ENCODE measurements around the gene CHSY1. TPM values are rescaled to one million over a fixed set of nuclear protein-coding genes. Genes with fewer than 3 reads are reported as not detected.

Gene CHSY1
- total RNA-seq, 1 donor from 2014 or later = 69.3 TPM

GRCh38 chr15:101178479-101178878 is 73.4 kb downstream of the CHSY1 start:
- no peak for DNase-seq (ENCODE audit: low spot score in 2 of 2, unreplicated experiment in 2 of 2)
- Mint-ChIP-seq H3K4me1 (peaks cover 4% of the 10 kb centered on the region), H3K27me3 (ENCODE audit: low read depth) (no peaks in the 10 kb centered on the region), H3K36me3 (peaks cover 57% of the 10 kb centered on the region), H3K27ac (peak overlapping the region; percentile 65), H3K9me3 (no peaks in the 10 kb centered on the region), H3K4me3 (no peak overlapping the region)
- no peak for TF ChIP-seq CTCF (IDR thresholded peaks at IDR 0.05; ENCODE audit: unreplicated experiment)

DNA sequence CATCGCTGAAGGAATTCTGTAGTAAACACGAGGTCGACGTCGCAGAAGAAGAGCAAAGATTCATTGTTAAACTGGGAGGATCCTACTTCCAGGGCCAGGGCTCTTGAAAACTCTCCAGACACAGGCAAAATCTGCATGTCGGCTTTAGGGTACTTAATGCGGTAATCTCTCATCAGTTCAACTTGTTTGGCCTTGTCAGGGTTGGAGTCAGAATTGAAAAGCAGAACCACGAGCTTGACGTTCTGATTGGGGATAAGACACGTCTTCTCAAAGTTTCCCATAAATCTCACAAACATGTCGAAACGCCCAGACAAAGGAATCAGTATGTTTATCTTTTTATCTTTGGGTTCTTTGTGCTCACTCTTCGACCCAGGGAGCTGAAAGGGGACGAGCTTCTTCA is 74.0 kb downstream of the CHSY1 start:
- no peaks in the 10 kb centered on the region for H3K27me3 Mint-ChIP-seq (ENCODE audit: low read depth)
- H3K4me3 Mint-ChIP-seq = no peak overlapping the region
- H3K9me3 Mint-ChIP-seq = no peaks in the 10 kb centered on the region
- peaks cover 6% of the 10 kb centered on the region for H3K4me1 Mint-ChIP-seq
- H3K27ac Mint-ChIP-seq = peak overlapping the region; percentile 11
- H3K36me3 Mint-ChIP-seq = peaks cover 51% of the 10 kb centered on the region
- no peak for DNase-seq (ENCODE audit: low spot score in 2 of 2, unreplicated experiment in 2 of 2)
- no peak for TF ChIP-seq CTCF (IDR thresholded peaks at IDR 0.05; ENCODE audit: unreplicated experiment)

- DNase-seq (ENCODE audit: low spot score in 2 of 2, unreplicated experiment in 2 of 2) = no peak
- Mint-ChIP-seq H3K27ac (peak overlapping the region; percentile 59), H3K4me1 (peaks cover 14% of the 10 kb centered on the region), H3K9me3 (no peaks in the 10 kb centered on the region), H3K27me3 (ENCODE audit: low read depth) (no peaks in the 10 kb centered on the region), H3K36me3 (peaks cover 42% of the 10 kb centered on the region), H3K4me3 (no peak overlapping the region)
- TF ChIP-seq CTCF (IDR thresholded peaks at IDR 0.05; ENCODE audit: unreplicated experiment) = no peak
Observed at GRCh38 chr15:101176625-101177024, 75.2 kb downstream of the CHSY1 start.

DNA sequence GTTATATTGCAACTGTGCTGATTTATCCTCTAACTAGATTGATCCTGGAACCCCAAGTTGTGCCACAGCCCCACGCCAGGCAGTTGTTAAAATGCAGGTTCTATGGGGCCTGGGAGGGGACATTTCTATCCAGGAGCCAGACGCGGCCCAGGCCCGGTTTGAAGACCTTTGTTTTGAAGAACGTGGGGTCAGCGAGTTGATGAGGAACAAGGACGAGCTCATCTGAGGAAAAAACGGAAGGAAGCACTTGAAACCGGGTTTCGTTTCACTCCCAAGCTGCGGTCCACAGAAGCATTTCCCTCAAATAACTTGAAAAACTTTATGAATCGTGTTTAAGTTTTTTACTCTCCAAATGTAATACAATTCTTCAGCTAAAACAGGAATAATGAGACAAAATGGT is 76.4 kb downstream of the CHSY1 start:
- Mint-ChIP-seq H3K4me1 (peaks cover 14% of the 10 kb centered on the region), H3K27me3 (ENCODE audit: low read depth) (no peaks in the 10 kb centered on the region), H3K36me3 (peaks cover 39% of the 10 kb centered on the region), H3K4me3 (no peak overlapping the region), H3K27ac (no peak overlapping the region), H3K9me3 (no peaks in the 10 kb centered on the region)
- no peak for TF ChIP-seq CTCF (IDR thresholded peaks at IDR 0.05; ENCODE audit: unreplicated experiment)
- DNase-seq (ENCODE audit: low spot score in 2 of 2, unreplicated experiment in 2 of 2) = no peak

- no peak for TF ChIP-seq CTCF (IDR thresholded peaks at IDR 0.05; ENCODE audit: unreplicated experiment)
- H3K27ac Mint-ChIP-seq = no peak overlapping the region
- H3K9me3 Mint-ChIP-seq = no peaks in the 10 kb centered on the region
- H3K4me3 Mint-ChIP-seq = no peak overlapping the region
- H3K4me1 Mint-ChIP-seq = peaks cover 14% of the 10 kb centered on the region
- peaks cover 39% of the 10 kb centered on the region for H3K36me3 Mint-ChIP-seq
- no peaks in the 10 kb centered on the region for H3K27me3 Mint-ChIP-seq (ENCODE audit: low read depth)
- no peak for DNase-seq (ENCODE audit: low spot score in 2 of 2, unreplicated experiment in 2 of 2)
Observed at GRCh38 chr15:101174152-101174920, 77.5 kb downstream of the CHSY1 start.
